Measurements from ENCODE around the gene PLA2G4B.

PLA2G4B gene

DNA sequence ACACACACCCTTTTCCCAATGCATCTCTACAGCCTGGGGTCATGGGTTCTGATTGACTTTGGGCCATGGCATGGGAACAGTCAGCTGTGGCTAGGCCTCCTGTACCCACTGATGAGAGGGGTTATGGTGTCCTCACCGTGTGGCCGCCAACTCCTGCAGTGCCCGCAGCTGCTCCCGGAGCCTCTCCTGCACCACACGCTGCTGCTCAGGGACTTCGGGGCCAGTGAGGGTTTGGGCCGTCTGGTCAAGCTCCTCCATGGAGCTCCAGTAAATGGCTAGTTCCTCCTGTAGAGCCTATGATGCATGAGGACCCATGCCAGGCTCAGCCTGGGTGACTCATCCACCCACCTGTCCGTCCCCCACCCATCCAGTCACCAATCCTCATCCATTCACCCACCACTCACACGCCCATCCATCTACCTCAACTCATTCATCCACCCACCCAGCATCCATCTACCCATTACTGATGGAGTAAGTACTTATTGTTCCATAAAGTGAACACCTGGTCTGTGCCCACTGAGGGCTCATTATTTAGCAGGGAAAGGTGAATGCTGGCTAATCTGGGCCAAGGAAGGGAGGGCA is 33.6 kb downstream of the PLA2G4B start:
- no peak for DNase-seq (ENCODE audit: low spot score)

GRCh38 chr15:41873711-41874110 is 35.1 kb downstream of the PLA2G4B start:
- DNase-seq (ENCODE audit: low spot score), result no peak

DNA sequence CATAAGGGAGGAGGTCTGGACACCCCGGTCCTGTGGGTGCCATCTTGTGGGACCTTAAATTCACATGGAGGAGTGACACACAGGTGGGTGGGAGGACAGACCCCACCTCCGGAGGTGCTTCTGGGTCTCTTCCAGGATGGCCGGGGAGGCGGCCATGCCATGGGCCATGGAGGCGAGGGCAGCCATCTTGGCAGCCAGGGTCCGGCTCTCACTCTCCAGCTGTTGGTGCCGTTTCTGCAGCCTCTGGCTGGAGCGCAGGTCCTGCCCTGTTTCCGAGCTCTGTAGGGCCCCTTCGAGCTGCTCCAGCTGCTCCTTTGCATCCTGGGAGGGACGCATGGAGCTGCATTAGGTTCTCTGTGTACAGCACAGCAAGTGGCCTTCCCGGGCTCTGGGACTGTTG is 36.1 kb downstream of the PLA2G4B start:
- DNase-seq (ENCODE audit: low spot score), result no peak

DNA sequence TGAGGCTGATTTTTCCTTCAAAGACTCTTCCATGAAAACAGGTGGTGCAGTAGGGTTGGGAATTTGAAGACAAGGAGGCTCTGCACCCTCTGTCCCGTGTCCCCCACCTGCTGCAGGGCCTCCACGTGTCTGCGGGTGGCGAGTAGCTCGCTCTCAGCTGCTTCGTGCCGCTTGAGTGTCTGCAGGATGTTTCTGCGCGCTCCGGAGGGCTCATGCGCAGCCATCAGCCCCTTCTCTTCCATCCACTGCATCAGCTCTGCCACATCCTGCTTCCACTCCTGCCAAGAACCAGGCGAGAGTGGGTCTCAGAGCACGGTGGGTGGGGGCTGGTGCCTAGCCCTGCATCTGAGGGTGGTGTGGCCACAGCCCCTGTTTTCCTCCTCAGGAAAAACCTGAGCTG is 37.4 kb downstream of the PLA2G4B start:
- DNase-seq (ENCODE audit: low spot score), result no peak

- DNase-seq (ENCODE audit: low spot score), result no peak
Observed at GRCh38 chr15:41876689-41877088, 38.0 kb downstream of the PLA2G4B start.

- DNase-seq (ENCODE audit: low spot score), result no peak
Observed at GRCh38 chr15:41877631-41878354, 39.1 kb downstream of the PLA2G4B start.

GRCh38 chr15:41878355-41878699 is 39.7 kb downstream of the PLA2G4B start:
- no peak for DNase-seq (ENCODE audit: low spot score)

DNA sequence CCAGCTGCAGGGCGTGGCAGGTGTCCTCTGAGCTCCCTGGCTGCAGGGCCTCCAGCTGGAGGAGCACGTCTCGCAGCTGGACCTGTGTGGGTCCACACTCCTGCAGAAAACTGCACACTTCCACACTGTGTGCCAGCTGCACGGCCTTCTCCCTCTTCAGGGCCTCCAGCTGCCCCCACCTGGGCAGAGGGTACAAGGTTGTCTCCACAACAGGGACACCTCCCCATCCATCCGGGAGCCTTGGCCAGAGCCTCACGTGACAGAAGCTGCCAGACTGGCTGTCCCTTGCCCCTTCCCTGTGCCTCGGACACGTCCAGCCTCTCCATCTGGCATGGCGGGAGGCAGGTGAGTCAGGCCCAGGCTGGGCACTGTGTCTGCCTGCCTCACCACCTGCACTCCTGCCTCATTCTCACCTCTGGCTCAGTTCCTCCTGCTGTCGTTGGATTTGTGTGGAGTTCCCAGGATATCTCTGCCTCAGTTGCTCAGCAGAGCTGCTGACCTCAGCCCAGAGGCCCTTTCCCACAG is 40.7 kb downstream of the PLA2G4B start:
- no peak for DNase-seq (ENCODE audit: low spot score)

- DNase-seq (ENCODE audit: low spot score), result no peak
Observed at GRCh38 chr15:41880156-41880877, 41.7 kb downstream of the PLA2G4B start.

- no peak for DNase-seq (ENCODE audit: low spot score)
Observed at GRCh38 chr15:41881086-41881485, 42.4 kb downstream of the PLA2G4B start.

DNA sequence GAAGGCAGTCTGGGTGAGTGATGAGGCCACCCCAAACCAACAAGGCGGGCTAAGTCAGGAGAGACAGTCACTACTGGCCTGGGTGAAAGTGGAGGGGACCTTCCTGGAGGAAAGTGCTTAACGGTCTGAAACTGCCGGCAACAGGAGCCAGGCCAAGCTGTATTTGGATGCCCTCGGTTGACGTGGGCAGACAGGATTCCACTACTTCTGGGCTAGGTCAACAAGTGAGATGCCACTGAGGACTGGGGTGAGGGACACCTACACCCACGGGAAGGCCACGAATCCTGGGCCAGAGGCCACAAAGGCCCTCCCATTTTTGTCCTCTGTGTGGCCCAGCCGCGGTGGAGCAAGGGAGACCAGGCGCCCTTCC is 42.9 kb downstream of the PLA2G4B start:
- no peak for DNase-seq (ENCODE audit: low spot score)

DNA sequence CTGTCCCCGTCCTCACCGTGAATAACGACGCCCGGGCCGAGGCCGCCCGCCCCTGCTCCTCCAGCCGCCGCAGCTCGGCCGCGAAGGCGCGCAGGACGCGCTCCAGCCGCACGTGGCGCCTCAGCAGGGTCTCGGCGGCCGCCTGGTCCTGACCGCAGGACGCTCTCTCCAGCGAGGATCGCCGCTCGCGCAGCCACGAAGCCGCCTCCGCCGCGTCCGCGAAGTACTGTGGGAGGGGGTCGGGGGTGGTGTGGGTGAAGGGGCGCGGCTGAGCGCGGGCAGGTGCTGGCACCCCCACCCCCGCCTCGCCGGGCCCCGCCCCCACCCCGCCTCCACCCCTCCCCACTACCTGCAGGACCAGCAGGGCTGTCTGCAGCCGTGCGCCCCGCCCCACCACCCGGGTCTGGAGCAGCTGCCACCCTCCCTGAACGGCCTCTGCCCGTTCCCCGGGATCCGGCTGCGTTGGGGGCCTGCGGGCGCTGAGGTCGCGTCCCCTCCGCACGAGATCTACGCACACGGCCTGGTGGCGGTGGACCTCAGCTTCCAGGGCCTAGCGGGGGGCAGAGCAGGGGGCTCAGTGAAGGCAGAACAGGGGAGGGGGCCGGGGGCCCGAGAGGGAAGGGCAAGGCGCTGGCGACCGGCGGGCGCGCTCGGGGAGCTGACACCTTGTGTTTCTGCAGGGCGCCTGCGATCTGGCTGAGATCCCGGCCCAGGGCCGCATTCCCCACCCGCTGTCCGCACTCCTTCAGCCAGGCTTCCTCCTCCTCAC is 43.5 kb downstream of the PLA2G4B start:
- DNase-seq (ENCODE audit: low spot score), result no peak

GRCh38 chr15:41882689-41883483 is 44.2 kb downstream of the PLA2G4B start:
- DNase-seq (ENCODE audit: low spot score), result no peak

DNA sequence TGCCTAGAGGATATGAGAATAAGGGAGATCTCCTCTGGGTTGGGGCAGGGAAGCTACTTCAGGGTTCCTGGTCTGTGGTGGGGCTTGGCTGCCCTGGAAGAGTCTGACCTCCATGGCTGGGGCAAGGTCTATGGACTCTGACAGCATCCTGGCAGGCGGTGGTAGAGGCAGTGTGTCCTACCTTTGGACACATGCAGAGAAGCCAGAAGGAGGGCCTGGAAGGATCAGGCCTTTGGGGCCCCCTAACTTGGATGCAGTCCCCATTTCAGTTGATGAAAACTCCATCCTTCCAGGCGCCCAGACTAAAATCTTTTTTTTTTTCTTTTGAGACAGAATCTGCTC is 44.8 kb downstream of the PLA2G4B start:
- no peak for DNase-seq (ENCODE audit: low spot score)

GRCh38 chr15:41884458-41884857 is 45.8 kb downstream of the PLA2G4B start:
- DNase-seq (ENCODE audit: low spot score), result no peak

DNA sequence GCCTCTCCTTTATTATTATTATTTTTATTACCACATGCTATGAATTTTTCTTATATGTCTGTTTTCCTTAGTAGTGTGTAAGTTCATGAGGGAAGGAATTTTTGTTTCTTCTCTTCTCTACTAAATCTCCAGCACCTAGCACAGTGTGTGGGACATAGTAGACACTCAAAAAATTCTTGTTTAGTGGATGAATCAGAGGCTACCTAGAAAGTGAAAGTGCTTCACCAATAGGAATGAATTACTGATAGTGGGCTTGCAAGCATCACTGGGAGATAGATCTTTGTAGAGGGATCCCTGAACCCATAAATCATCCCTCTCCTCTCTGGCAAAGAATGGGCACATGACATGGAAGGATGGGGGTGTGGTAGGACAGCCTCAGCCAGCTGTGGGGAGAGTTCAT is 46.7 kb downstream of the PLA2G4B start:
- no peak for DNase-seq (ENCODE audit: low spot score)

GRCh38 chr15:41885841-41886240 is 47.2 kb downstream of the PLA2G4B start:
- DNase-seq (ENCODE audit: low spot score), result no peak

- DNase-seq (ENCODE audit: low spot score), result no peak
Observed at GRCh38 chr15:41886741-41887140, 48.1 kb downstream of the PLA2G4B start.

GRCh38 chr15:41887161-41887560 is 48.5 kb downstream of the PLA2G4B start:
- DNase-seq (ENCODE audit: low spot score), result no peak

- DNase-seq (ENCODE audit: low spot score), result no peak
Observed at GRCh38 chr15:41887893-41888292, 49.2 kb downstream of the PLA2G4B start.

- DNase-seq (ENCODE audit: low spot score), result no peak
Observed at GRCh38 chr15:41888662-41889253, 50.1 kb downstream of the PLA2G4B start.
